ENCODE measurements around the gene CRPPA.

DNA sequence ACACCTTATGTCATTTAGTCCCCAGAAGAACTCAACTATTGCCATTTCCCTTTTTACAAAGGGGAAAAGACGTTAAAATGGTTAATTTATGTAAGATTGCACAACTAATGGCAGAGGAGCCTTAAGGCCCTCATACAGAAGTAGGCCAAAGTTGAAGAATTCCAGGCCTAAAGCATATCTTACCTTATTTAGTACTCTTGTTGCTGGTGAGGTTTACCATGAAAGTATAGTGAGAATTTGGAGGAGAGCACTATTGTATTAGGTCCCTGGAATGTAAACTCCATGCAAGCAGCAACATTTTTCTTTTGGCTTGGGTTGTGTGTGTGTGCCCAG, 731 bp upstream of the CRPPA start:
- TF ChIP-seq, protein P1, sequence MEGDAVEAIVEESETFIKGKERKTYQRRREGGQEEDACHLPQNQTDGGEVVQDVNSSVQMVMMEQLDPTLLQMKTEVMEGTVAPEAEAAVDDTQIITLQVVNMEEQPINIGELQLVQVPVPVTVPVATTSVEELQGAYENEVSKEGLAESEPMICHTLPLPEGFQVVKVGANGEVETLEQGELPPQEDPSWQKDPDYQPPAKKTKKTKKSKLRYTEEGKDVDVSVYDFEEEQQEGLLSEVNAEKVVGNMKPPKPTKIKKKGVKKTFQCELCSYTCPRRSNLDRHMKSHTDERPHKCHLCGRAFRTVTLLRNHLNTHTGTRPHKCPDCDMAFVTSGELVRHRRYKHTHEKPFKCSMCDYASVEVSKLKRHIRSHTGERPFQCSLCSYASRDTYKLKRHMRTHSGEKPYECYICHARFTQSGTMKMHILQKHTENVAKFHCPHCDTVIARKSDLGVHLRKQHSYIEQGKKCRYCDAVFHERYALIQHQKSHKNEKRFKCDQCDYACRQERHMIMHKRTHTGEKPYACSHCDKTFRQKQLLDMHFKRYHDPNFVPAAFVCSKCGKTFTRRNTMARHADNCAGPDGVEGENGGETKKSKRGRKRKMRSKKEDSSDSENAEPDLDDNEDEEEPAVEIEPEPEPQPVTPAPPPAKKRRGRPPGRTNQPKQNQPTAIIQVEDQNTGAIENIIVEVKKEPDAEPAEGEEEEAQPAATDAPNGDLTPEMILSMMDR (IDR thresholded peaks at IDR 0.05): no peak
- no peak for TF ChIP-seq POLR2A (IDR thresholded peaks at IDR 0.05)

All from adrenal gland (tissue), 5 donors.